HG02884 (cell line): ENCODE measurements around the gene KYNU.

Source experiments
- ATAC-seq: cut with Tn5 transposase; IDR thresholded peaks from one replicate; pipeline ENCODE4 v1.9.1; 2021; ENCODE audit warnings: mild to moderate bottlenecking, moderate library complexity; ENCODE audit not compliant: unreplicated experiment

The KYNU gene

DNA sequence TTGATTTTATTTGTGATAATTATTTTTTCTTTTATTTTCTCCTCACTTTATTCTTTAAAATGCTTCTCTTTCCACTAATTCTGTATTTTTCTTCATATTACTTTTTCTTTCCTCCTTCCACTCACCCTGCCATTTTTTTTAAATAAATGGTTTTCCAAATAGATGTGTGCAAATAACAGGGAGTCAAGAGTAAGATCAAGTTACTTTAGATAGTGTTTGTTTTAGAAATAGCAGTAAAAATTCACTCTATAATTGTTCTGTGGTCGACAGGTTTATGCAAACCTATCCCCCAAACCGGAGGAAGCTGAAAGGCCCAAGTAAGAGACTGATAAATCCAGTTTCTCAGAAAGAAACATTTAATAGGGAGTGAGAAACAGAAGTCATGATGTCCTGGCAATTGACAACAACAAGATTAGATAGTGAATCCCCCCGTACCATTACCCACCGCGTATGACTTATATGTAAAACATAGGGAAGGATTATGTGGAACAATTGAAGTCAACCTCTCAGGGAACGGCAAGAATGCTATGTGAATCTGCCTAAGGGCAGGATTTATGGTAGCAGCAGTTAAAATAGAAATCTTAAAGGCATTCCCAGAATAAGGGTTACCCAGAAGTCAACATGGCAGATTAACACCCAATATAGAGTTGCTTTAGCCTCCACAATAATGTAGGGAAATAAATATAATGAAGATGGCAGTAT, 75.5 kb downstream of the KYNU start:
- no peak for ATAC-seq

DNA sequence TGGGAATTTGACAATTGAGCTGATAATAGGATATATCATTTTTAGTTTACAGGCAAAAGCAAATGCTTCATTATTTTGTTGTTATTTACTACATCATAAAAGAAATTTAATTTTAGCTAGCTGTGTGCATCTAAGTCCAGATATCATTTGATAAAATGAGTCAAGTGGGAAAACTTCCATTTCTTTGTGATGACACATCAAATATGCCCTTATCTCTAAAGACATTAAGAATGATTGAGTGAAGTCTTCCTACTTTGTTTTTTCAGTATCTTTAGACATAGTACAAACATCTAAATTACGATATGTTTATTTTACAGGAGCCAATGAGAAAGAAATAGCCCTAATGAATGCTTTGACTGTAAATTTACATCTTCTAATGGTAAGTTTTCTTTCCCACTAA, 77.0 kb downstream of the KYNU start:
- ATAC-seq, result no peak

DNA sequence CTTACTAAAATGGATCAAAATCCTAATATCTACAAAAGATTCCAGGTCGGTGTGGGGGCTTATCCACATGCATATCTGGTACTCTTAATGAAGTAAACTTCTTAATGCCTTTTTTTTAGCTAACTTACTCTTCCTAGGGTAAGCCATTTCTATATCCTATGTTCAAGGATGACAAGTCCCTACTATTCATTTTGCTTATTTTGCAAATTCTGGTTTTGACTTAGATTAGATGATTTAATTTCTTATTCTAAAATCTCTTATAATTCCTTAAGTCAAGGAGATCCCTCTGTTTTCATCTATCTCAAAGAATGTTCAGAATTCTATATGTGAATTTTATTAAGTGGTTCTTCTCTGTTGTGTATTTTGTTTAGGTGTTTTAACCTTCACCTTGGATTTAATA, 79.7 kb downstream of the KYNU start:
- ATAC-seq, result no peak

DNA sequence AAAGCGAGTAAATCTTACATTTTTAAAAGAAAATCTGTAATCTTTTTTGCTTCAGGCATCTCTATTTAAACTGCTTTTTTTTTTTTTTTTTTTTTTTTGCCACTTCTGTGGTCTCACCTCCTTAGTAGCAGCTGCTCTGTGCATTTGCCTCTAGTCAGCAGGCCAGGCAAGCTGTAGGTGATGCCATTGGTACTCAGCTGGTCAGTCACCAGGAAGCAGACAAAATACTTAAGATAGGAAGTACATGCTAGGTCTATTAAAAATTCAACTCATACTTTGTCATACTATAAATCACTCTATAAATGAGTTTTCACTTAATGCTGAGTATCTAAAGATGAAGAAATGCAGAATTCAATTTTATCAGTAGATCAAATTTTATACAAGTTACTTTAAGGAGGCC, 83.7 kb downstream of the KYNU start:
- ATAC-seq, result no peak

DNA sequence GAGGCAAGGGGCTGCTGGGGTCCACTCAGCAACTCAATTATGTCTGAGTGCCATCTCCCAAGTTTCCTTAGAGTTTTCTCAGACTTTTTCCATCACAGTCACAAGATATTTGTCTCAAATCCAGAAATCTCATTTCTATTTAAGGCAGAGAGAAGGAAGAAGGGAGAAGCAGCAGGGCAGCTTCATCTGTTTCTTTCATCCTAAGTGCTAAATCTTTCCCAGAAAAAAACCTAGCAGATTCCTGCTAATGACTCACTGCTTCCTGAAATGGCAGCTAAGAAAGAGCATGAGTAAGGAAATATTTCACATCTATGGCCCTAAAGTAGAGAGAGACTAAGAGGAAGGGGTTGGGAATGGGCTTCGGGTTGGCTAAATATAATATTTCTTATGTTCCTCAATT, 88.0 kb downstream of the KYNU start:
- no peak for ATAC-seq

DNA sequence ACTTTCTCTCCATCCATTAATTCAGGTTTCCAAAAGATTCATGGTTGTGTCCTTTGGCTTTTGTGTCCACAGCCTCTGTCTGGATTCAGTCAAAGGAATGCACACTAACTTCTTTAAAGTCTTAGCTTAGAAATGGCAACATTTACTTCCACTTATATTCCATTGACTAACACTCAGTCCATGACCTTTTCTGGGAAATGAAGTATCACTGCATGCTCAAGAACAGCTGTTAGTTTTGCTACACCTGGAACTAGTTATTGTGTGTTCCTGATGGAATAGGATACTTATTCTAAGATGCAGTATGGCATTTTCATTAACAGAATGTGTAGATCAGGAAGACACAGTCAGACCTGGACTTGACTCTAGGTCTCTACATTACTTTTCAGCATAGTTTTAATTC, 88.8 kb downstream of the KYNU start:
- no peak for ATAC-seq

DNA sequence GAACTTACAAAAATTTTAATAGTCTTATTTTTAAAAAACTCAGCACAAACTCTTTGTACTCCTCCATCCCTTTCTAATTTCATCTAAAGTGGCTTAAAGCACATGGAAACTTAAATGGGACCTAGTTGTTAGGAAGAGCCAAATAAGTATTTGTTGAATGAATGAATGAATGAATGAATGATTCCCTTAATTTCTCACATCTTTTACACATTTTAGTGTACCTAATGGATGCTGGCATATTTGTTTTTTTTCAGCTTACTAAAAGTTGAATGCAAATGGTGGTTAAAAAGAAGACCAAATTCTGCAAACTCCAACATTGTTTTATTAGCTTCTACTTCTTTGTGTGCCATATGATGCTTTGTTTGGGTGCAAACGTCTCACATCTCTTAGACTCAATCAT, 89.6 kb downstream of the KYNU start:
- no peak for ATAC-seq

DNA sequence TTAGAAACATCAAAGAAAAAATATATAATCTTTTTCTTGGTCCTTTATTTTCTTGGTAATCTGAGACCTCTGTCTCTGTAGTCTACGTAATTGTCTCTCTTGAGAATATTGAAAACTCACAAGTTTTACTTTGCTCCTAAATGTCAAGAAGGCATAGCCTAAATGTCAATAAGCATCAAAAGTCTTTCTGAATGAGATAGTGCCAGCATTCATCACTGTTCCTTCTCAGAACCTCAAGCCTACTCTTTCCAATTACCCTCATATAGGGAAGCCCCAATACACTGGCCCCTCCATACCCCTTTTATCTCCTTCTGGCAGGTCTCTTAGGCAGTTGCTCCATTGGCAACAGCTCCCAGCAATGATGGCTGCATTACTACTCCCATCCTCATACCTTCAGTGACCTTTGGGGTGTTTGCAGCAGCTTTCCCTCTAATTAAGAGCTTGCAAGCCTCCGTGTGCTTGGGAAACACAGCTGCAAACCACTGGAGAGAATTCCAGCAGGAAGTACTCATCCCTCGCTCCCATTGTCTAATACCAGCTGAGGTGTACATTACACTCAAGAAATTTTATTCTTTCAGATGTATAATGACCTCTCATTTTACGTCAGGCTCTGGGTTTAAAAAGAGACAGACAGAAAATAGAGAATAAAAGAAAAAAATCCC, 95.8 kb downstream of the KYNU start:
- ATAC-seq, result no peak

DNA sequence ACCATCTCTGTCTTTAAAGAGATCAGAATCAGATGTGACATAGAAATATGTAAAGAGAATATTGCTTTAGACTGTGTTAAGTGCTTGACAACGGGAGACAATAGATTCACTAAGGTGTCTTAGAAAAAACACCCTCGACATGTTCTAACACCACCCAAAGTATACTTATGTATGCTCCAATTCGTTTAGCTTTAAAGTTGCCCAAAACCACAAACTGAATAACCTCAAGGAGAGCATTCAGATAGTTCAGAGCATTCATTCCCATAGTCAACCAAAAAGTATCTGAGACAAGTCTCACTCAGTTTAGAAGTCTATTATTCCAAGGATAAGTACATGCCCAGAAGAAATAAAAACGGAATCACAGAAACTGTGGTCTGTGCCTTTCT, 96.4 kb downstream of the KYNU start:
- ATAC-seq, result no peak

DNA sequence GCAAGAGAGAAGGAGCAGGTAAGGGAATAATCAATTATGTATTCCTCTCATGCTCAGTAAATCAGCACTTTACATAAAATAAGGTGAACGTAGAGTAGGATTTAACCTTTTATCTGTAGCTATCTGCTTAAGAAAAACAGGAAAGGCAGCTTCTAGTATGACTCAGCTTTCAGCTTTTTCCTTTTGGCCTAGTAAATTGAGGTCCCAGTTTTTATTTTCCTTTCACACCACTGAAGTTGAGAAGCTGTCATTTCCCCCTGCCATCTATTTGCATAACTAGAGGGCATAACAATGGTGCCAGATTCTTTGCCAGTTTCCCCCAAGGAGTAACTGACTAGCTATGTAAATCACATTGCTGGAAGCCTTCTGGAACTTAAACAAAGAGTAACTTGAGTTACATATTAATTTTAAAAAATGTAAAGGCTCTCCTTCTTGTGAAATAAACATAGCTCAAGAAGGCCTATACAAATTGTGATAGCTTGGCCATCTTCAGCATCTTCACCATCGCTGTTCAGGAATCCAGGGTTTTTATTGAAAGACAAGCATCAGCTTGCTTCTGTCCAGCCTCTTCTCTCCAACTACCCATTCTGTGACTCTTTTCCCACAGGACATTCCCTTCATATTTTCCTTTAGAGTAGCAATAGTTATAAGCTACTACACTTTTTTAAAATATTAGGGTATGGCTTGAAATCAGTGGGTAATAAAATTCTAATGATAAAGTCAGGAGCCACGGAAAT, 97.0 kb downstream of the KYNU start:
- ATAC-seq, result no peak

DNA sequence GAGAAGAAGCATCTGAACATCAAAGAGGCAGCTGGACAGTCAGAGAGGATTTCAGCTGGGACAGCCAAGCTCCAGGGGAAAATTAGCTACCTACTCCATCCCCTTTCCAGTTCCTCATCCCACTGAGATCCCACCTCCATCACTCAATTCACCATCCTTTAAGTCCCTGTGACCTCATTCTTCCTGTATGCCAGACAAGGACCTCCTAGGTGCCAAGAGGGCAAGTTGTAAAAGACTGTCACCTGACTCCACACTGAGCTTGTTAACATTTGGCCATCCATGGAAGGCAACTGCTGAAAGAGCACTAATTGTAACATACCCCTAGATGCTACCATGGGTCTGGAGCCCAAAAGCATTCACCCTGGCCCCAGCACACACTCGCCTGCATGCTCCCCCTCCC, 97.8 kb downstream of the KYNU start:
- no peak for ATAC-seq

DNA sequence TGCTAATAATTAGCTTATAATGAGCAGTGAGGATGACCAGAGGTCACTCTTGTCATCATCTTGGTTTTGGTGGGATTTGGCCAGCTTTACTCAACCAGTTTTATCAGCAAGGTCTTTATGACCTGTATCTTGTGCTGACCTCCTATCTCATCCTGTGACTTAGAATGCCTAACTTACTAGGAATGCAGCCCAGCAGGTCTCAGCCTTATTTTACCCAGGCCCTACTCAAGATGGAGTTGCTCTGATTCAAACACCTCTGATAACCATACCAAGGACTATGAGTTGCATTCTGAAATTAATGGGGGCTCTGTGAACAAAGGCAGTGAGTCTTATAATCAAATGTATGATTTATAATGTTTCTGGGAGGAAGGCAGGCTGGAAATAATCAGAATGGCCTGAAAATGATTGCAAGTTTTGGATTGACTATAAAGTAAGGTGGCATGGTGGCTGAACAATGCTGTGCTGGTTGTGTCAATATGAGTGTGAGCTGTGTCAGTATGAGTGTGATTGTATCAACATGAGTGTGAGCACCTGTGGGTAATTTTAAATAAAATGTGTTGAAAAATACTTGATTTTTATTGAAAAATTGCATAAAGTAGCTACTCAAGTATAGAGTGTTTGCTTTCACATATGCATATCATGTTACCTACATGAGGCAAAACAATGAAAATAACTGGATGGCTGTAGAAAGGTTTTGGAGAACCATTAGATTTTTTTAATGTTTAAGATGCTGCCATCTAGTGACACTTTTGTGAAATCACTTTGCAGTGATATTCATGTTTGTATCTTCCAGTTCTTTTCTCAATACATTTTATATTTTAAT, 103.0 kb downstream of the KYNU start:
- peak; percentile 51 for ATAC-seq

DNA sequence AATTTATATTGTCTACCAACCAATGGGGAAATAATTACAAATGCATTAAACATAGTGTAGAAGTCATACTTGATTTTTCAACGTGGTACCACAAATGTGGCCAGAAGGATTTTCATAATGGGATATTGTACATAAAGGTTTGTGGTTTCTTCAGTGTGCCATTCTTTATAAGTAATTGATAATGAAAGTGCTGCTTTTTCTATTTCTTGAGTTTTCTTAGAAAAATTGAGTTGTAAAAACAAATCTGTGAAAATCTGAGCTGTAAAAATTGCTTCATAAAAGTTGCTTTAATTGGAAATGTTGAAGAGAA, 103.6 kb downstream of the KYNU start:
- no peak for ATAC-seq

DNA sequence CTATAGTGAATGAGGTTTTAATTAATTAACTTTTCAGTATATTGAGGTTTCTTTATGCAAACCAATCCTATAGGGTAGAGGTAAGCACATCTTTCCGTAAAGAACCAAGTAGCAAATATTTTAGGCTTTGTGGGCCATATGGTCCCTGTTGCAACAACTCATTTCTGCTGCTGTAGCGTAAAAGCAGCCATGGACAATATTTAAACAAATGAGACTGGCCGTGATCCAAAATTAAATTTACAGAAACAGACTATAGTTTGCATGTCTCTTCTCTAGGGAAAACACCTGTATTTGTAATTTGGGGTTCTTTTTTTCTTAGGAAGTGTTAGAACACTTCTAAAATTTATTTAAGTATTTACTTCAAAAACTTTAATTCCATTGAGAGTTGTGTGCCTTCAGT, 104.3 kb downstream of the KYNU start:
- ATAC-seq, result no peak

DNA sequence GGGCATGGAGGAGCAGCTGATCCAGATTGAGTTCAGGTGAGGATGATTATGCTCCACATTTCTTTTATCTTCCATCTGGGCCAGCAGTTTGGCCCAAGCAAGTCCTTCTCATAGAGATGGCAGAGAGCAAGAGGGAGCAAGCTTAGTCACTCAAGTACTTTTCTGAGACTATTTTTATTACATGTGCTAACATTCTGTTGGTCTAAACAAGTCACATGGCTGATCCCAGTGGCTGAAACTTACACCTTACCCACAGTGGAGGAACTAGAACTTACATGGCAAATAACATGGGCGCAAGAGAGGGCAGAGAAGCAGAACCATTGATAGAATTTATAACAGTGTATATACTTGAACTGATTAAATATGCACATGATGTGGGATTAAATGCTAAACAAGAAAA, 105.7 kb downstream of the KYNU start:
- ATAC-seq, result peak; percentile 55

DNA sequence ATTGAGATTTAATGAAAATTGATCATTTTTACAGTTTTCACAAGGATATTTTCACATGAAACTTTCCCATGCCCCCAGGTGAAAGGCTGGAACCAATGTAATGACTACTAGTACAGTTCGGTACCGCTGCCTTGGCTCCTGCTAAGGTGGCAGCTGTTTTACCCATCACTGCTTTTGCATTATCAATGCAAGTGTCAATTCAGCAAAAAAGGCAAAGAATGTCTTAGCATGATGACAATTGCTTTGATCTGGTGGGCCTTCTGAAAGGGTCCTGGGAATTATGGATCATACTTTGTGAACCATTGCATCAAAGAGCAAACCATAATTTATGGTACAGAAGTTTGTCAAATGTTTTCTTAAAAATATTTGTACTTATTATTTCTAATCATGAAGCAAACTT, 107.2 kb downstream of the KYNU start:
- ATAC-seq, result no peak

DNA sequence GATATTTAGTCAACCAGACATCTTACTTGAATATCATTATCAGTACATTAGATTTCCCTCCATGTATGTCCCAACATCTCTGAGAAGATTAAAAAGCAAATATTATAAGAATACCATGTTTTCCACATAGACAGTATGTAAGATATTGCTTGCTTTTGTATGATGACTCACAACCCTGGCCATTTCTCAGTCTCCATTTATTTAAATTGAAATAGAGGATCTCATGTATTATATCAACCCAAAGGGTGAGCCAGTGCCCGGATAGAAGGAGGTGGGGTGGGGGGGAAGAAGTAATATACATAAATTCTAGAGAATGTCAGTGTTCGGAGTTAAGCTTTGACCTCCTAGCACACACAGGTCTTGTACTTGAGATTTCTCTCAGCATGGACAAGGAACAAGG, 109.6 kb downstream of the KYNU start:
- ATAC-seq, result no peak

DNA sequence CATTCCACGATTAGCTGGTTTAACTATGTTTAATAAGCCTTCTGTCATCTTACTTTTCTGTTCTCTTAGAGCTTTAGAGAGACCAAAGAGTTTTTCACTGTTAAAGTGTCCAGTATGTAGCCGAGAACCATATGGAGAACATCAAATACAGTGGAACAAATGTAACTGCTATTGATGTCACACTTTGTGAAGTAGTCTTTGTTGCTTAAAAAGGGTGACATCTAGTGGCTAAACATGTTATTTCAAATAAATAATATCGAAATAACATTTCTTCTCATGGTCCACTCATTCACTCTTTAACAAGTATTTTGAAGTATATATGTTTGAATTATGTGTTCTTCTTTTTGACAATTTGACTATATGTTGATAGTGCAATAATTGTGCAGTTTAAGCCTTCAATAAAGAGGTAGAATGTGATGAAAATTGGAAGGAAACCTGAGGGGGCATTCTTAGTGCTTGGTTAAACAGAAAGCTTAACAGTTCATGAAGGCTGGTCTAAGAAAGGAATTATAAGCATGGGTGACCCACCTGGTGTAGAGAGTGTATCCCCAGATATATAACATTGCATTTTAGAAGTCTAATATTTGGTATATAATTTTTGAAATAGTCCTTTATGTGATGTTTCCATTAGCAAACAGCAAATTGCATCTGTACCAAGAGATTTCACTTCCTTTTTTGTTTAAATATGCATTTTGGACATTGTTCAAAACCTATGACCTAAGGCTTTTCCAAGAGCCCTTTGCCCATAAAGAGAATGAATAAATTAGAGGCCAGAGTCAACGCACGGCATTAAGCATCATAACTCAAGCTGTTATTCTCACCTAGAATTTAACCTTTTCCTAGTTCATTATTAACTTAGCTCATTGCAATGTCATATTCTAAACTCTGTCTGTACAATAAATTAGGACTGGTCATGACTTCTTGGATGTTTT, 112.1 kb downstream of the KYNU start:
- peak; percentile 74 for ATAC-seq

DNA sequence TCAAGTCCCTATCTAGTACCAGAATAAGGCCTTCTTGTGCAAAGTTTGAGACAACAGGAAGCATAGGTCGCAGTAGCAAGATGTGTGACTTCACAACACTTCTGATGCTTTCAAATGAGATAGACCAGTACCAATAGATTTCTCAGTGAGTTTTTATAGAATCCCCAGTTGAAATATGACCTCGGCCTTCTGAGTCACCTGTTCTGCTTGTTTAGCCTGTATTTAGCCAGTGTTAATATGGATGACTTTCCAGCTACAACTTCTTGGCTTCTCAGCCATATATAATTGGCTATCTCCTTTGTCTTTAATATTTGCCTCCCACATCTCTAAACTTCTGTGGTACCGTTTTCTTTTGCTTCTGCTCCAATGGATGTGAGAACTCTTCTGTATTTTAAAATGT, 113.8 kb downstream of the KYNU start:
- ATAC-seq, result no peak

DNA sequence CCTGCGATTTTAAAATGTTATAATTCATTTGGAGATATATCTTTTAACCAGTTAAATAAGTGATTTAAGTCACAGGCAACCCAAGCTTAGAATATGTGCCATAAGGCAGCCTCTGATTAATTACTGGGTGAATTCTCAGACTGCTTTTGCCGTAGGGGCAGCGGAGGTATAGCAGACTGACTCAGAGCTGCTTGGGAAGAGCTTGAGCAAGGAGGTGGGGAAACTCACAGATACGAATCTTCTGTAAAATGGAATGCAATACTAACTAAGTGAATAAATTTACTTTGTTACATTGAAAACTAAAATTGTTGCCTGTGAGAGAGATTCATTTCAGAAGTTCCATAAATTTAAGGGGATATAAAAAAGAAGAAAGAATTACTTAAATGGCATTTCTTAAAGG, 115.4 kb downstream of the KYNU start:
- ATAC-seq, result no peak

DNA sequence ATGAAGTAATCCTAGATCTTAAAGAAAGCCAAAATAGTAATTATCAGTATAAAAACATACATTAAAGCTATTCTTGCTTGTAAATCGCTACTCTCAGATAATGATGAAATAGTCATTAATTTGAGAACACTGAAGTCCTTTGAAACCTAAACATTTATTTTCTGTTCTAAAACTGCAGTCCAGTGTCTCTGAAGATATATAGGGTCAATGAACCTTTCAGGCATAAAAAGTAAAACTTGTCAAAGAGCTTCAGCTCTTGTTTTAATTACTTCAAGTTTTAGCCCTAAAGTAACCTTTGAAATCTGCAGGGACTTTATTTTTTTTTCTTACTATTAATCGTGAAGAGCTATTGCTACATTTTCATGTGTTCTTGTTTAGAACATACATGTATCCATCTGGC, 116.3 kb downstream of the KYNU start:
- no peak for ATAC-seq
